ENCODE results near the gene FAM83G.

- TF ChIP-seq CTCF (IDR thresholded peaks at IDR 0.05): no peak
- no peak for TF ChIP-seq POLR2A (IDR thresholded peaks at IDR 0.05)
These were observed 32.8 kb downstream of the FAM83G start for GRCh38 chr17:18971801-18972200.
